GM21360 (cell line): ENCODE measurements around the gene SYT2.
A peak's percentile ranks its signal among the peaks of the same experiment; 100 is the strongest.
"Not testable (repeated sequence)": the region's sequence is repeated elsewhere in the genome, so short reads cannot be mapped to it uniquely, and the experiment has no call there.

Source experiments
- ATAC-seq: cut with Tn5 transposase; IDR thresholded peaks from one replicate; pipeline ENCODE4 v1.9.1; 2021; ENCODE audit warnings: mild to moderate bottlenecking, moderate library complexity; ENCODE audit not compliant: unreplicated experiment

SYT2 gene

DNA sequence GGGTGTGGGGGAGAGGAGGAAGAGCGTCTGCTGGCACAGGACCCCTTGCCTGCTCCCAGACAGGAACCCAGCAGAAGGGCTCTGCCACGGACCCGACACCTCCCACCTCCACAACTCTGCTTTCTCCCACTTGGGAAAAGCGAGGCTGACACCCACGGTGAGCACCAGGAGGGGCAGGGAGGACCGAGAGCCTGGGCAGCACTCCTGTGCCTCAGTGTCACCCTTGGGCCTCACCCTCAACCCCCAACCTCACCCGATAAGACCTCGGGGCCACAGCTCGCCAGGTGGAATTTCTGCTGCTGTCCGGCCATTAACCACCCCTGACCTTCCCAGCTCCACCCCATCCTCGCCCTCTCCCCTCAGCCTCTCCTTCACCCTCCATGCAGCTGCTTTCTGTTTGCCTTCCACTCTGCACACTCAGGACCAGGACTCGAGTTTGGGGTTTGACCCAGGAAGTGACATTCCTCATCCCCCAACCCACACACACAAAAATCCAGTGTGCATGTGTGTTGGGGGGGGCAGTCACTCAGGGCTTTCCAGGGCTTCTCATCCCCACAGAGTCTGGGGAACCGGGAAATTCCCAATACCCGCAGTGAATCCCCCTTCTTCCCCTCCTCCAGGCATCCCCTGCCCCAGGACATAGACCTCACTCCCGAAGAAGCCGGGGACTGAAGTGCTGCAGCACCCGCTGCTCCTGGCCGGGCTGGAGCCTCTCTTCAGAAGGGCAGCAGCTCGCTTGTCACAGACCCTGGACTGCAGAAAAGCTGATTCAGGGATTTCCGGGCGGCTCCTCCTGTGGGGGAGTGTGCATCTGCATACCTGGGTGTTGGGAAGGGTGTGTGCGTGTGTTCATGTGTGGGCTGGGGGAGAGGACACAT, 65.8 kb downstream of the SYT2 start:
- no peak for ATAC-seq

GRCh38 chr1:202643397-202644218, 66.6 kb downstream of the SYT2 start:
- ATAC-seq = no peak

DNA sequence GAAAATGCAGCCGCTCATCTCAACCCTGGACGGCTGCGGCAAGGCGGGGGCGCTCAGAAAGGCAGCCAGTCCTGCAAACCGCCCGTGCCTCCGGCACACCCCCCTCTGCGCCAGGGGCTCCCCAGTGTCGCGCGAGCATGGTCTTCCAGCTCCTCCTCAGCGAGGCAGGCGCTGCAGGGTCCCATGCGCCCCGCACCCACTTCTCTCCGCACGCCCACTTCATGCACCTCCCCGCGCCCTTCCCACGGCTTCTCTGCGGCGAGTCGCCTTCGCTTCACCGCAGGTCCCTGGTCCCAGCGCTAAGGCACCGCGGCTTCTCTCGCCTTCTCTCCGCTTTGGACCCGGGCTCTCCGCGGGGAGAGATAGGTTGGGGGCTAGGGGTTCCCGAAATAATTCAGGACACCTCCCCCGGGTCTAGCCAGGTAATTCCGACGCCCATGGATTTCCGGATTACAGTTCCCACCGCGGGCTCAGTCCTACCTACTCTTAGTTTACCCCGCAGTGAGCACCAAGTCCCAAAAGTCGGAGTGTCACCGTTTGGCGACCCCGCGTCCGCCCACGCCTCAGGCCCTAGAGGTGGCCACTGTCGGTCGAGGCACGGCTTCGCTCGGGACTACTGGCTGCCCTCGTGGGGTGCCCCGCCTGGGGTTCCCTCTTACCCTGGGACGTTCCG, 67.5 kb downstream of the SYT2 start:
- ATAC-seq = no peak

- ATAC-seq = no peak
These were observed 68.0 kb downstream of the SYT2 start for GRCh38 chr1:202642212-202642611.

DNA sequence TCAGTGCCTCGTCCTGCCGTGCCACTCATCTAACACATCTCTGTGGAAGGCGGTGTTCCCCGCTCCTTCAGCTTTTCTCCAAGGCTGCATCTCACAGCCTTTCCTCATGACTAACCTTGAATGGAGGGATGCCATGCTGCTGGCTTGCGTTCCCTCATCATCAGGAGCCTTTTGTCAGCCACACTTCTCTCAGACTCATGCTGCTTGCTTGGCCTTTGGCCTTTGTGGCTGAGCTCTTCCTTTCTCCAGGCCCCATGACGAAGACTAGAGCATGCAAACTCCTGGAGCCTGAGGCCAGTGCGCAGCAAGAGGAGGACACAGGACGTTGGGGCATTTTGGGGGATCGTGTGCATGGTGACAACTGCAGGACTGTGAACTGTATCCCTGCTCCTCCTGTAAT, 70.8 kb downstream of the SYT2 start:
- no peak for ATAC-seq

GRCh38 chr1:202638701-202639305, 71.5 kb downstream of the SYT2 start:
- ATAC-seq = not testable (repeated sequence)

- no peak for ATAC-seq
These were observed 72.1 kb downstream of the SYT2 start for GRCh38 chr1:202638019-202638700.

GRCh38 chr1:202637321-202638018, 72.8 kb downstream of the SYT2 start:
- not testable (repeated sequence) for ATAC-seq

DNA sequence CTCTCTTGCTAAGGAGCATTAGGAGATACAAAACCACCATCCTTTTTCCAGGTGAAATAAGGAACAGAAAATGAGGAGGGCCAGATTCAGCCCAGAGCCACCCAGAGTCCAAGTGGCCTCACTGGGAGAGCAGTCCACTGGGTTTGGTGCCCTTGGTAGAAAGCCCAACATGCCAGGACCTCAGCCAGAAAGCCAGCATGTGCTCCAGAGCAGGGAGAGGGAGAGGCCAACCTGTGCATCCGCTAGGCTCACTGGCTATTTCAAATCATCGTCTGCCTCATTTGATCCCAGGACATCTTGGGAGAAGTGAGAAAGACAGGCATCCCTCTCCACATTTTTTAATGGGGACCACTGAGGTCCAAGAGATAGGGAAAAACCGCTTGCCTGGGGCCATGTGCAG, 74.1 kb downstream of the SYT2 start:
- ATAC-seq = not testable (repeated sequence)

GRCh38 chr1:202632241-202632640, 78.0 kb downstream of the SYT2 start:
- no peak for ATAC-seq

- no peak for ATAC-seq
These were observed 79.0 kb downstream of the SYT2 start for GRCh38 chr1:202631076-202631923.

DNA sequence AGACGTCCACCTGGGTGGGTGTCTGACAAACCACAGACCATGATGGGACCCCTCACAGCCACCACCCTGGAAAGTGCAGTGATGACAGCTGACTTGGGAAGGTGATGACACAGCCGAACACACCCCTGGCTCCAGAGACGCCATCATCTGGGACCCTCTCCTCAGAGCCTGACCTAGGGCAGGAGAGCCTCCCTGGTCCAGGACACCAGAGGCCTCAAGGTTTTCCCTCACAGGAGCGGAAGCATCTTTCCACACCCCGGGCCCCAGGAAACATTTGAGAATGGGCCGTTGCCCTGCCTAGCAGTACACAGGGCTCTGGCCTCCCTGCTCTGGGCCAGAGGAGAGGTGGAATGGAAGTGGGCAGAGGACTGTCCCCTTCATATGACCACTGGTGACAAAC, 79.7 kb downstream of the SYT2 start:
- no peak for ATAC-seq

DNA sequence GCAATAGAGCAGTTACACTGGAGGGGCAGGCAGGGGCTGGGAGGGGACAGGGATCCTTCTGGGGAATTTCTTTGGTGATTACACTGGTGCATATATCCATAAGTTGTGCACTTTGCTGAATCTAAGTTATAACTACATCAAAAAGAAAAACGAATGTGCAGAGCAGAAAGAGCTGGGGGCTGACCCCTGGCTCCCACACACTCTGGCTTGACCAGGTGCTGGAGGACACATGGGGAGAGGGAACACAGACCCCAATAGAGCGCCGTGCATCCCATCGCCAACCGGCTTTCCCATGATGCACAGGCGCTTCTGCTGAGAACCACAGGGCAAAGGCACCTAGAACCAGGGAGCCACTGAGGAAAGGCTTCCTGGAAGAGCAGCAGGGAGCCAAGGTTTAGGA, 80.2 kb downstream of the SYT2 start:
- not testable (repeated sequence) for ATAC-seq

GRCh38 chr1:202629257-202629811, 80.9 kb downstream of the SYT2 start:
- ATAC-seq = peak; percentile 51

- ATAC-seq = no peak
These were observed 81.5 kb downstream of the SYT2 start for GRCh38 chr1:202628646-202629215.

GRCh38 chr1:202627841-202628565, 82.3 kb downstream of the SYT2 start:
- no peak for ATAC-seq

DNA sequence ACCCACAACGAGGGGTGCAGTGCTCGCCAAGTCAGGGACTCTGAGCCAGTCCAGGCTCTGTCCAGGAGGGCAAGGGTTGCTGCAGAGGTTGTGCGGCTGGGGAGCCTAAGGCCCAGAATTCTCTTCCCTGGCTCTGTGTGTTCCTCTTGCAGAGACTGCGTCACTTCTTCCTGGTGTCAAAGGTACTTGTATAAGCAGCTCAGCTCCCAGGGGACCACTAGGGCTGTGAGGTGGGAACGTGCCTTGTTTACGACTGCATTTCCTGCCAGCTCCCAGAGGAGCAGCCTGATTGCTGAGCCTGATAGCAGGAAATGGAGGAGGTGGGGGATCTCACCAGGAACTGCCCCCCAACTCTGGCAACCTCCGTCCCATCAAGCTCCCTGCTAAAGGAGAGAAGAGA, 83.2 kb downstream of the SYT2 start:
- ATAC-seq = not testable (repeated sequence)
